KMS-11 (cell line): ENCODE measurements around the gene GTF3A.

Experiments used
- H2AFZ ChIP-seq: fragments of 200-600 bp; sonication (generic); 2 replicates; pipeline ENCODE4 v1.6.1; 2016; ENCODE audit warnings: antibody characterized with exemption, mixed run types, low read depth
- H3K27ac ChIP-seq: fragments of 200-600 bp; sonication (generic); 2 replicates; pipeline ENCODE4 v1.6.1; 2016; ENCODE audit warnings: mild to moderate bottlenecking, mixed run types
- H3K27me3 ChIP-seq: fragments of 200-600 bp; sonication (generic); 2 replicates; pipeline ENCODE4 v1.6.1; 2017; ENCODE audit warnings: mild to moderate bottlenecking, low read depth, mixed run types, moderate library complexity; ENCODE audit not compliant: insufficient read depth
- H3K36me3 ChIP-seq: fragments of 200-600 bp; sonication (generic); 2 replicates; pipeline ENCODE4 v1.6.1; 2017; ENCODE audit warnings: mild to moderate bottlenecking, mixed run types; ENCODE audit not compliant: insufficient read depth
- H3K4me1 ChIP-seq: fragments of 200-600 bp; sonication (generic); 2 replicates; pipeline ENCODE4 v1.6.1; 2016; ENCODE audit warnings: mild to moderate bottlenecking, low read depth, mixed run types; ENCODE audit not compliant: poor library complexity, severe bottlenecking
- H3K4me2 ChIP-seq: fragments of 200-600 bp; sonication (generic); 2 replicates; pipeline ENCODE4 v1.7.0; 2016; ENCODE audit warnings: mild to moderate bottlenecking, mixed run types
- H3K4me3 ChIP-seq: fragments of 200-600 bp; sonication (generic); IDR thresholded peaks from 2 replicates; pipeline ENCODE4 v1.6.1; 2017; ENCODE audit warnings: low read depth, low read length, mixed read lengths; ENCODE audit not compliant: insufficient read depth
- H3K79me2 ChIP-seq: fragments of 200-600 bp; sonication (generic); 2 replicates; pipeline ENCODE4 v1.6.1; 2016; ENCODE audit warnings: low read depth, mixed run types; ENCODE audit not compliant: insufficient read depth
- H3K9ac ChIP-seq: fragments of 200-600 bp; sonication (generic); 2 replicates; pipeline ENCODE4 v1.6.1; 2016; ENCODE audit warnings: mild to moderate bottlenecking, mixed run types
- H4K20me1 ChIP-seq: fragments of 200-600 bp; sonication (generic); 2 replicates; pipeline ENCODE4 v1.6.1; 2016; ENCODE audit warnings: mild to moderate bottlenecking, mixed run types; ENCODE audit not compliant: insufficient read depth
- TF ChIP-seq, protein P1 (sequence below): fragments of 200-600 bp; sonication (generic); conservative IDR thresholded peaks from 2 replicates; pipeline ENCODE4 v1.6.1; 2017; ENCODE audit warnings: low read depth, mild to moderate bottlenecking, antibody characterized with exemption, low read length, moderate library complexity, mixed read lengths

The GTF3A gene

DNA sequence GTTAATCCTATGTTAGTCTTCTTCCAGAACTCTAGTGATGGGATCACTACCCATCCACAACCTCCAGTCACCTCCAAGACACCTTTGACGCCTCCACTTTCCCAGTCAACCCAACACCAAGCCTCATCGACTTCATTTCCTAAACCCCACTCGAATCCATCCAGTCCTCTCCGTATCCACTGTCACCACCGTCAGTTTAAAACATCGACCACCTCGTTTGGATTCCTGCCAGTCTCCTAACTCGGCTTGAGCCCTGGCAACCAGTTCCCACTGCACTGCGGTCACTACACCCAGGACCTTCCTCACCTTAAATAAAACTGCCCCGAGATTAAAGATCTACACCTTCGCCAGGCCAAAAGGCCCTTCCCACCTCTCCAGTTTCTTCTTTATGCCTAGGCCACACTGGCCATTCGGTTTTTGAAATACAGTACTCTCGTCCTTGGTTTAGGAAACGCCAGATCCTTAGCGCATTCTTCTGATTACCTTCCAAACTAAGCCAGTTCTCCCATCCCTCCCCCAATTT, 24.7 kb downstream of the GTF3A start:
- Histone ChIP-seq H3K27ac (peak overlapping the region; percentile 90), H3K4me2 (peak overlapping the region; percentile 66), H4K20me1 (no peaks in the 10 kb centered on the region), H3K36me3 (no peaks in the 10 kb centered on the region), H3K79me2 (peaks cover 14% of the 10 kb centered on the region), H3K9ac (peak overlapping the region; percentile 63; the same call in 1 of the 2 replicates), H3K27me3 (no peaks in the 10 kb centered on the region), H3K4me1 (peaks cover 18% of the 10 kb centered on the region), H2AFZ (peak overlapping the region; percentile 81; the same call in 1 of the 2 replicates), H3K4me3 (no peak overlapping the region)
- TF ChIP-seq, protein P1, sequence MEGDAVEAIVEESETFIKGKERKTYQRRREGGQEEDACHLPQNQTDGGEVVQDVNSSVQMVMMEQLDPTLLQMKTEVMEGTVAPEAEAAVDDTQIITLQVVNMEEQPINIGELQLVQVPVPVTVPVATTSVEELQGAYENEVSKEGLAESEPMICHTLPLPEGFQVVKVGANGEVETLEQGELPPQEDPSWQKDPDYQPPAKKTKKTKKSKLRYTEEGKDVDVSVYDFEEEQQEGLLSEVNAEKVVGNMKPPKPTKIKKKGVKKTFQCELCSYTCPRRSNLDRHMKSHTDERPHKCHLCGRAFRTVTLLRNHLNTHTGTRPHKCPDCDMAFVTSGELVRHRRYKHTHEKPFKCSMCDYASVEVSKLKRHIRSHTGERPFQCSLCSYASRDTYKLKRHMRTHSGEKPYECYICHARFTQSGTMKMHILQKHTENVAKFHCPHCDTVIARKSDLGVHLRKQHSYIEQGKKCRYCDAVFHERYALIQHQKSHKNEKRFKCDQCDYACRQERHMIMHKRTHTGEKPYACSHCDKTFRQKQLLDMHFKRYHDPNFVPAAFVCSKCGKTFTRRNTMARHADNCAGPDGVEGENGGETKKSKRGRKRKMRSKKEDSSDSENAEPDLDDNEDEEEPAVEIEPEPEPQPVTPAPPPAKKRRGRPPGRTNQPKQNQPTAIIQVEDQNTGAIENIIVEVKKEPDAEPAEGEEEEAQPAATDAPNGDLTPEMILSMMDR = no peak

DNA sequence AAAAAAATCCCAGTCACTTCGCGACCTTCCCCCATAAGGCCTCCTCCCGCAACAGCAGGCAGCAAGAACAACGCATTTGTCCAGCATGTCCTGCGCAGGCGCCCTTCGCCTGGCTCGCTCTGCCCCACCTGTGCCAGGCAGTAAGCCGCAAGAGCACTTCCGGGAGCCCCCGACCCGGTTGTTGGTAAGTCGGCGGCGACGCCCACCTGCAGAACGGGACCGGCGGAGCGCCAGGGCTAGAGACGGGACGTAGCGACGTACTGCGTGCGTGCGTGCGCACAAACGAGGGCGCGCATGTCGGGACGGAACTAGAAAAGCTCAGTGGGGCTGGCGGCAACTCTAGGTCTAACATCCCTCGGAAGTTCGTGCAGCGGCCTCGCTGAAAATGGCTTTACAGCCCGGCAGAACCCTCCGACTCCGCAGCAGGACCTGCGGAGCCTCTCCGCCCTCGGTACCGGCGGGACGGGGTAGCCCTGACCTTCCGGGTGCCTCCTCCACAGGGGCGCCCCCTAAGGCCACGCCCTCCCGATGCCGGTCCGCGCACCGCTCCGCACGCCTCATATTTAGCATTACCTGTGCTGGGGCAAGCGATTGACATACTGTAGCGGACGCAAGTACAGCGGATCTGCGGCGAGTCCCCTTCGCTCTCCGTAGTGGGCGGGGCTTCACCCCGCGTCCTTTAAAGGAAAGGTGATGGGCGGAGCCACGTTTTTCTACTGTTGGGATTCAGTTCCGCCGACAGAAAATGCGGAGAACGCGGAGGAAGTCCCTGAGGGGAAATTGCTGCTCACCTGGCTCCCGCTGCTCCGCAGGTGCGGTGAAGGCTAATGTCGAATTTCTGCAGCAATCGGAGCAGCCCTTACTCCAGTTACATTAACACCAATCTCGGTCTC, 25.8 kb downstream of the GTF3A start, which contains the start of gene MTIF3:
Gene MTIF3, minus strand, starts transcription at position 629 of the 893 bp plus-strand sequence. CDS start 10,116 bp downstream, outside the sequence.
- Histone ChIP-seq H3K4me2 (peak within 1 kb of the TSS; percentile 80), H3K36me3 (no peaks in the 10 kb centered on the region), H3K9ac (peak within 1 kb of the TSS; percentile 63), H3K4me3 (no peak within 1 kb of the TSS), H3K27me3 (no peaks in the 10 kb centered on the region), H4K20me1 (no peaks in the 10 kb centered on the region), H3K79me2 (peaks cover 14% of the 10 kb centered on the region), H3K4me1 (peaks cover 20% of the 10 kb centered on the region), H3K27ac (peak within 1 kb of the TSS; percentile 90), H2AFZ (peak within 1 kb of the TSS; percentile 81)
- TF ChIP-seq, protein P1 = no peak

DNA sequence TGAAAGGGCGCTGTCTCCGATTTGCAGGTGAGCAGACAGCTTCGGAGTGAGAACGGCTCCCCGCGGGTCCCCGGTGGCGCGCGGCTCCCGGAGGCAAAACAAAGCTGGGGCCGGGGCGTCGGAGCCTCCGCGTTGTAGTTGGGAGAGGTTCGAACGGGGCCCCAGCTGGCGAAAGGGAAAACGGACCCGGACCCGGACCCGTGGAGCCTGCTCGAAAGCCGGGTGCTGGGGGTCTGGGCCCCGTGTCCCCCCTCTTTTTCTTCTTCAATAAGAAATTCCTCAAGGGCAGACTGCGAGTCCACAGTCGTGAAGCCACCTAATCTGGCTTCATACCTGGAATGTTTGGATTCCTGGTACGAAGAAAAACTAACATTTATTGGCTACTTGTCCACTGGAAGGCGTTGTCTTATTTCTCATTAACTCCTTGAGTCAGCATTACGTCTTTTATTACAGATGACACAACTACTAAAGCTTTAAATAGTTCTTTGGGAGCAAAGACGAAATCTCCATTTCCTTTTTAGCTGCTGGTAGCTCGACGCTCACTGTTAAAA, 26.6 kb downstream of the GTF3A start:
- TF ChIP-seq, protein P1 = no peak
- H3K4me3 ChIP-seq = no peak overlapping the region
- peaks cover 27% of the 10 kb centered on the region for H3K4me1 ChIP-seq
- peak overlapping the region; percentile 80 for H3K4me2 ChIP-seq
- H3K9ac ChIP-seq = peak overlapping the region; percentile 63; the same call in 1 of the 2 replicates
- peak overlapping the region; percentile 90 for H3K27ac ChIP-seq
- H2AFZ ChIP-seq = peak overlapping the region; percentile 81
- H3K27me3 ChIP-seq = no peaks in the 10 kb centered on the region
- H3K36me3 ChIP-seq = no peaks in the 10 kb centered on the region
- H4K20me1 ChIP-seq = no peaks in the 10 kb centered on the region
- peaks cover 14% of the 10 kb centered on the region for H3K79me2 ChIP-seq

DNA sequence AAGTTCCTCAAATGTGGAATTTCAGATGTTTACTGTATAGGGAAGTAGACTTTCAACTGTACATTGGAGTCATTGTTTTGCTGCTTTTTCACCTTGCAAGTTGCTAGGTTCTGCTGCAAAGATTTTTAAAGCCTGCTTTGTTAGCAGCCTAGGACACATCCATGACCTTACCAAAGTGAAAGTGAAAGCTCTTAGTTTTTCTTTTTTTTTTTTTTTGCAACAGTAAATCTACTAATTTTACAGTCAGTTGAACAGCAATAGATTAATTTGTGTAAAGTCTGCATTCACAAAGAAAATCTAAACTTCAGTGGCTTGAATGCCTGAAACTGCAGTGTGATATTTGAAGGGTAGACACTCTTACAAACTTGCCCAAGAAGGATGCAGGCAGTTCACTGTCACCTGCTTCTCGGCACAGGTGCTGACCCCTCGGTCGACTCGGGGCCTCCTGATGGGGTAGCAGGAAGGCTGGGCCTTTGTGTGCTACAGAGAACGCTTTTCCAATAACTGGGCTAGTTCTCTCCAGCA, 31.0 kb downstream of the GTF3A start:
- H3K27ac ChIP-seq = peak overlapping the region; percentile 31; the same call in 1 of the 2 replicates
- TF ChIP-seq, protein P1 = no peak
- no peaks in the 10 kb centered on the region for H3K79me2 ChIP-seq
- H3K4me1 ChIP-seq = peaks cover 16% of the 10 kb centered on the region
- H3K36me3 ChIP-seq = no peaks in the 10 kb centered on the region
- no peak overlapping the region for H3K4me3 ChIP-seq
- H3K4me2 ChIP-seq = peak overlapping the region; percentile 69
- peak overlapping the region; percentile 9; the same call in 1 of the 2 replicates for H3K9ac ChIP-seq
- H4K20me1 ChIP-seq = no peaks in the 10 kb centered on the region
- no peaks in the 10 kb centered on the region for H3K27me3 ChIP-seq
- peak overlapping the region; percentile 77 for H2AFZ ChIP-seq
